ENCODE data around the gene ETFB. TPM values are rescaled to one million over a fixed set of nuclear protein-coding genes. Genes with fewer than 3 reads are reported as not detected.

The ETFB gene
- total RNA-seq, 1 experiment from 2014 or later = 66.2 TPM

GRCh38 chr19:51371186-51371690 lies 5.0 kb upstream of the ETFB start:
- H3K27ac ChIP-seq (ENCODE audit: low read length) = no peak overlapping the region
- in situ Hi-C loops (cut with HindIII; ENCODE audit: low pct_unique_long_range_greater_than_20kb, low sequenced_read_pairs) = no loop called here
- ChIA-PET CTCF (no interaction called here), POLR2A (no interaction called here)
- ATAC-seq = no peak
- no TSS peak for BruUV-seq (replicated peaks)
- no peaks in the 10 kb centered on the region for H3K27me3 ChIP-seq (ENCODE audit: control insufficient read depth, insufficient read depth, low read length)
- no peak for DNase-seq (ENCODE audit: low read depth, low spot score)
- intact Hi-C loops (cut with micrococcal nuclease; ENCODE audit: unreplicated experiment) = no loop called here
- H3K36me3 ChIP-seq (ENCODE audit: control insufficient read depth, insufficient read depth, low read length) = peaks cover 3% of the 10 kb centered on the region; the same call in 1 of the 2 replicates
- no peak overlapping the region for H3K4me3 ChIP-seq (ENCODE audit: low read depth in 2 of 2, low read length in 2 of 2)
- no peak for TF ChIP-seq SIN3A (IDR thresholded peaks at IDR 0.05; ENCODE audit: borderline replicate concordance, insufficient read depth, low read depth, low read length)
- TF ChIP-seq, protein P1, sequence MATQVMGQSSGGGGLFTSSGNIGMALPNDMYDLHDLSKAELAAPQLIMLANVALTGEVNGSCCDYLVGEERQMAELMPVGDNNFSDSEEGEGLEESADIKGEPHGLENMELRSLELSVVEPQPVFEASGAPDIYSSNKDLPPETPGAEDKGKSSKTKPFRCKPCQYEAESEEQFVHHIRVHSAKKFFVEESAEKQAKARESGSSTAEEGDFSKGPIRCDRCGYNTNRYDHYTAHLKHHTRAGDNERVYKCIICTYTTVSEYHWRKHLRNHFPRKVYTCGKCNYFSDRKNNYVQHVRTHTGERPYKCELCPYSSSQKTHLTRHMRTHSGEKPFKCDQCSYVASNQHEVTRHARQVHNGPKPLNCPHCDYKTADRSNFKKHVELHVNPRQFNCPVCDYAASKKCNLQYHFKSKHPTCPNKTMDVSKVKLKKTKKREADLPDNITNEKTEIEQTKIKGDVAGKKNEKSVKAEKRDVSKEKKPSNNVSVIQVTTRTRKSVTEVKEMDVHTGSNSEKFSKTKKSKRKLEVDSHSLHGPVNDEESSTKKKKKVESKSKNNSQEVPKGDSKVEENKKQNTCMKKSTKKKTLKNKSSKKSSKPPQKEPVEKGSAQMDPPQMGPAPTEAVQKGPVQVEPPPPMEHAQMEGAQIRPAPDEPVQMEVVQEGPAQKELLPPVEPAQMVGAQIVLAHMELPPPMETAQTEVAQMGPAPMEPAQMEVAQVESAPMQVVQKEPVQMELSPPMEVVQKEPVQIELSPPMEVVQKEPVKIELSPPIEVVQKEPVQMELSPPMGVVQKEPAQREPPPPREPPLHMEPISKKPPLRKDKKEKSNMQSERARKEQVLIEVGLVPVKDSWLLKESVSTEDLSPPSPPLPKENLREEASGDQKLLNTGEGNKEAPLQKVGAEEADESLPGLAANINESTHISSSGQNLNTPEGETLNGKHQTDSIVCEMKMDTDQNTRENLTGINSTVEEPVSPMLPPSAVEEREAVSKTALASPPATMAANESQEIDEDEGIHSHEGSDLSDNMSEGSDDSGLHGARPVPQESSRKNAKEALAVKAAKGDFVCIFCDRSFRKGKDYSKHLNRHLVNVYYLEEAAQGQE (IDR thresholded peaks at IDR 0.05; ENCODE audit: insufficient read depth in 1 of 2, low read depth in 2 of 2, low read length in 1 of 2) = no peak
- TF ChIP-seq, protein P2, sequence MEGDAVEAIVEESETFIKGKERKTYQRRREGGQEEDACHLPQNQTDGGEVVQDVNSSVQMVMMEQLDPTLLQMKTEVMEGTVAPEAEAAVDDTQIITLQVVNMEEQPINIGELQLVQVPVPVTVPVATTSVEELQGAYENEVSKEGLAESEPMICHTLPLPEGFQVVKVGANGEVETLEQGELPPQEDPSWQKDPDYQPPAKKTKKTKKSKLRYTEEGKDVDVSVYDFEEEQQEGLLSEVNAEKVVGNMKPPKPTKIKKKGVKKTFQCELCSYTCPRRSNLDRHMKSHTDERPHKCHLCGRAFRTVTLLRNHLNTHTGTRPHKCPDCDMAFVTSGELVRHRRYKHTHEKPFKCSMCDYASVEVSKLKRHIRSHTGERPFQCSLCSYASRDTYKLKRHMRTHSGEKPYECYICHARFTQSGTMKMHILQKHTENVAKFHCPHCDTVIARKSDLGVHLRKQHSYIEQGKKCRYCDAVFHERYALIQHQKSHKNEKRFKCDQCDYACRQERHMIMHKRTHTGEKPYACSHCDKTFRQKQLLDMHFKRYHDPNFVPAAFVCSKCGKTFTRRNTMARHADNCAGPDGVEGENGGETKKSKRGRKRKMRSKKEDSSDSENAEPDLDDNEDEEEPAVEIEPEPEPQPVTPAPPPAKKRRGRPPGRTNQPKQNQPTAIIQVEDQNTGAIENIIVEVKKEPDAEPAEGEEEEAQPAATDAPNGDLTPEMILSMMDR (IDR thresholded peaks at IDR 0.05) = no peak
- no peak for TF ChIP-seq POLR2AphosphoS5 (IDR thresholded peaks at IDR 0.05; ENCODE audit: low read depth, low read length)
- TF ChIP-seq TCF7L2 (IDR thresholded peaks at IDR 0.05; ENCODE audit: low read depth, low read length) = no peak
- no peaks in the 10 kb centered on the region for H3K9me3 ChIP-seq (ENCODE audit: control insufficient read depth, insufficient read depth, low read depth, low read length)
- 0 out of 2 replicates have a peak, but pooled peaks cover 4% of the 10 kb centered on the region for H3K4me1 ChIP-seq (ENCODE audit: control insufficient read depth, insufficient read depth, low read length)

DNA sequence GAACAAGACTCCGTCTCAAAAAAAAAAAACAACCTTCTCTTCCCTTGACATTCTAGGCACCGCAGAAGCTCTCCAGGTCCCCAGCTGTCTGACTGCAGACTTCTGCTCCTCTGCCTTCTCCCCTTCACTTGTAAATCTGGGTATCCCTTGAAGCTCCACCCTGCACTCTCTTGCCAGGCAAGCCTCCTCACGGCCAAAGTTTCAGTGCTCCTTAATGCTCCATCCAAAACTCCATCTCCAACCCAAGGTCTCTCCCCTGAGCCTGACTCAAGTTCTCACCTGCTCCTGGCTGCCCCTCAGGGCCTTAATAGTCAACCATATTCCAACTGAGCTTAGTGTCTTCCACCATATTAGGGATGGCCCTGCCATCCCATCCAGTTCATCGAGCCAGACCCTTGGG lies 4.0 kb upstream of the ETFB start:
- no peak for DNase-seq (ENCODE audit: low read depth, low spot score)
- CTCF ChIA-PET = no interaction called here

More for the DNA sequence above, 4.0 kb upstream of the ETFB start:
- peaks cover 4% of the 10 kb centered on the region; the same call in 1 of the 2 replicates for H3K4me1 ChIP-seq (ENCODE audit: control insufficient read depth, insufficient read depth, low read length)
- no peaks in the 10 kb centered on the region for H3K27me3 ChIP-seq (ENCODE audit: control insufficient read depth, insufficient read depth, low read length)
- no peak overlapping the region for H3K4me3 ChIP-seq (ENCODE audit: low read depth in 2 of 2, low read length in 2 of 2)
- in situ Hi-C loops (cut with HindIII; ENCODE audit: low pct_unique_long_range_greater_than_20kb, low sequenced_read_pairs) (no loop called here), intact Hi-C loops (cut with micrococcal nuclease; ENCODE audit: unreplicated experiment) (no loop called here)
- POLR2A ChIA-PET = interaction anchor here (0.5 kb wide), 1 partner anchor 319 kb away, joined by 7 read pairs; no protein-coding TSS in a partner anchor
- BruUV-seq (replicated peaks) = no TSS peak
- no peak overlapping the region for H3K27ac ChIP-seq (ENCODE audit: low read length)
- H3K36me3 ChIP-seq (ENCODE audit: control insufficient read depth, insufficient read depth, low read length) = peaks cover 8% of the 10 kb centered on the region; the same call in 1 of the 2 replicates
- no peak for ATAC-seq
- H3K9me3 ChIP-seq (ENCODE audit: control insufficient read depth, insufficient read depth, low read depth, low read length) = no peaks in the 10 kb centered on the region
- TF ChIP-seq, protein P2 (IDR thresholded peaks at IDR 0.05) = no peak
- no peak for TF ChIP-seq POLR2AphosphoS5 (IDR thresholded peaks at IDR 0.05; ENCODE audit: low read depth, low read length)
- TF ChIP-seq, protein P1 (IDR thresholded peaks at IDR 0.05; ENCODE audit: insufficient read depth in 1 of 2, low read depth in 2 of 2, low read length in 1 of 2) = no peak
- TF ChIP-seq SIN3A (IDR thresholded peaks at IDR 0.05; ENCODE audit: borderline replicate concordance, insufficient read depth, low read depth, low read length) = no peak
- TF ChIP-seq TCF7L2 (IDR thresholded peaks at IDR 0.05; ENCODE audit: low read depth, low read length) = no peak

All from Panc1 (cell line).